Activated CD4-positive, alpha-beta T cell treated with anti-CD3 and anti-CD28 coated beads, Interleukin-2, amount 50 U/mL, for 24 hours (primary cell): ENCODE data around the gene ASB2.

Source experiments
- DNase-seq, 2 donors: peaks; one replicate each; pipeline ENCODE4 v3.0.0-alpha.2; 2020; ENCODE audit warnings: low read depth in 1 of 2, low spot score in 1 of 2

The ASB2 gene

DNA sequence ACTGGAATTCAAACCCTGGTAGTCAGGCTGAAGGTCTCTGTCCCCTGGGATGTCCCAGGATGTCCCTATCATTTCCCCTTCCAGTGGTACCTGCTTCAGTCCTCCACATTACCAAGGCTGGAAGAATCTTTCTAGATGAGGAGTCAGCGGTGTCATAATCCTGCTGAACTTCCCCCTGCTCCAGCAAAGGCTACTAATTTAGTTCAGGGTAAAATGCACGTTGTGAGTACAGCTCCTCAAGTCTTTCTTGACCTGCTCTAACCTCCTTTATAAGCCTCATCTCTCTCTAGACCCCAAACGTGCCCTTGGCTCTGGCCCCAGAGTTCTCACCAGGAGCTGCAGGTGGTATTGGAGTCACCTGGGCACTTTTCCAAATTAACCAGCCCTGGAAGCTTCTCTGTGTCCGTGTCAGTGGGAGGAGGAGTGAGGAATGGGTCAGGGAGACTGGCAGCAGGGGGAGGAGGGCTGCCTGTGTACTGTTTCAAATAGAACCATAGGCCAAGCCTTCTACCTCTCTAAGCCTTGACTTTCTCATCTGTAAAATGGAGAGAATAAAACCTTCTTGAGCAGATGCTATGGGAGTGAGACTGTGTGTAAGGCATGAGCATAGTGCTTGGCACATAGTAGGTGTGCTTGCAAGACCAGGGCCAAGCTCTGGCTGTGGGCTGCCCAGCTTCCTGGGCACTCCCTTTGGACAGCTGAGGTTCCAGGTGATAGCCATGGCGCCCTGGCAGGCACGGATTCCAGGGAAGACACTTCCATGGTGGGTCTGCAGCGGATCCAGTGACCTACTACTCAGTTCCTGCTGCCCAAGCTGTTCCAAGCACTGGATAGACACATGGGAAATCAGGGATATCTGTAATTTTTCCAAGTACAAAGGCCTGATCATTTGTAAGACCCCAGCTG is 24.5 kb downstream of the ASB2 start:
- DNase-seq, result no peak

DNA sequence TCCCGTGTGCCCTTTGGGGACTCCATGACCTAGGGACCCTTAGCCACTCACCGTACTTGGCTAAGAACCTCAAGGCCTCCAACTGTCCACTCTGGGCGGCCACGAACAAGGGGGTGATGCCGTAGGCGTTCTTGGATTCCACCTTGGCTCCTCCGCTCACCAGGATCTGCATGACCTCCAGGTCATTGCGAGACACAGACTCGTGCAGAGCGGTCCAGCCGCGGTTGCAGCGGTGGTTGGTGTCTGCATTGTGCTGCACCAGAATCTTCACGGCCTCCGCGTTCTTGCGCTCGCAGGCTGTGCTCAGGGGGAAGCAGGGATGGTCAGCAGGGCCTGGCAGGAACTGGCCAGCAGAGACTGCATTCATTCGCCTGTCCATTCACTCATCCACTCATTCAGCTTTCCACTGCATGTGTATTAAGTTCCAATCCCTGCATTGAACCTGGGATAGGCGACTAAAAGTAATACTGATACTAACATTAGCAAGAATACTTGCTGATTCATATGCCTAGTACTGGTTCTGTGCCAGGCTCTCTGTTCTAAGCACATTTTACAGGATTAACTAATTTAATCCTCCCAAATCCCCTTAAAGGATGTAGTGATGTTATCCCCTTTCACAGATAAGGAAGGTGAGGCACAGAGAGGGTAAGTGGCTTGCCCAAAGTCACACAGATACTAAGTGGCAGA is 25.3 kb downstream of the ASB2 start:
- no peak for DNase-seq

DNA sequence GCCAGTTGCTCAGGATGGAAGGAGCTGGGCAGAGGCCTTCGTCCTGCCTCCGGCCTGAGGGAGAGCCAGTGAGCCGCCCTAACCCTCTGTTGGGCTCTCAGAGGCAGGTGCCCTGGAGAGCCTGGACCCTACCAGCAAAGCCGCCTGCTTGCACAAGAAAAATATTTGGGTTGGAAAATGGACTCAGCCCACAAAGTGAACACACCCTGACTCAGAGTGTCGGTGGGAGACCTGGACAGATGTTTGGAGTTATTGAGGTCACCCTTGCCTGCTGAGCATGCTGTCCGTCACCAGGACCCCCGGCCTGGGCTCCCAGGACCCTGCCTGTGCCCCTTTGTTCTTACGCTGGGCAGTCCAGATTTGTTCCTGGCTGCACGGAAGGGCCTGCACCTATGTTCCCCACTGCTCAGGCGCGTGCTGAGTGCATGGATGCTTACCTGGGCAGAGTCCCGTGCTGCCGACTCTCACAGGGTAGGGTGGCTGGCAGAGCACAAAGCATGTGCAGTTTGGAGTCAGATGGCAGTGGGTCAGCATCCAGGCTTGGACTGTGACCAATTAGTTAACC is 26.8 kb downstream of the ASB2 start:
- DNase-seq, result no peak

DNA sequence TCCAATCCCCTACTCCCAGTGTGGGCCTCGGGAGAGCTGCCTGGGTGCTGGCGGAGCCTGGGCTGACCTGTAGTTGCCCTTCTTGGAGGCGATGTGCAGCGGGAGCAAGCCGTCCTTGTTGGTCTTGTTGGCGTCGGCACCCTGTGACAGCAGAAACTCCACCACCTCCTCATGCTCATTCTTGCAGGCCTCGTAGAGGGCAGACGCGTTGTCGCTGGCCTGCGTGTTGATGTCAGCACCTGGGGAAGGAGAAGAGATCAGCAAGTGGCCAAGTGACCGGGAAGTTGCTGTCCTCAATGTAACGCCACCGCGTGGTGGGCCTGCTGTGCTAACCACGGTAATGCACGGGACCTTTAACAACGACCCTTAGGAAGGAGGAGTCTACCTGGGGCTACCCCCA is 29.1 kb downstream of the ASB2 start:
- no peak for DNase-seq

DNA sequence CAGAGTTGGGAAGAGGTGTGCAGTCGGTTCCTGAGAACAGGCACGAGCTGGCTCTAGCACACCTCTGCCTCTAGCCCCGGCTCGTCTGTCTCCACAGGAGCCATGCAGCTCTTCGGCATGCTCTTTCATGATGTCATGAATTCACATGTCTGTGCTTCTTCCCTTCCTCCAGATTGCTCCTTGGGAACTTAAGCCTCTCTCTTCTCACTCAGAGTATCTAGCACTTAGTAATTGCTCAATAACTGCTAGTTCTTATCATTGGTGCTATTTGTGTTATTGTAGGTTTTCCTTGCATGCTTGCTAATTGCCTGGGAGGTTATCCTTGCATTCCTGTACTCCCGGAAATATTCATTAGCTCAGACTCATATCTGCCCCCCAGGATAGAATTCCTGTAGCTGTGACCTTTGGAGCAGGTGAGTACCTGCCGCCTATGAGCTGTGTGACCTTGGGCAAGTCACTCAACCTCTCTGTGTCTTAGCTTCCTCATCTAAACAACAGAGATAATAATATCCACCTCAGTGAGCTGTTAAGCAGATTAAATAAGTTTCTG is 29.8 kb downstream of the ASB2 start:
- no peak for DNase-seq

DNA sequence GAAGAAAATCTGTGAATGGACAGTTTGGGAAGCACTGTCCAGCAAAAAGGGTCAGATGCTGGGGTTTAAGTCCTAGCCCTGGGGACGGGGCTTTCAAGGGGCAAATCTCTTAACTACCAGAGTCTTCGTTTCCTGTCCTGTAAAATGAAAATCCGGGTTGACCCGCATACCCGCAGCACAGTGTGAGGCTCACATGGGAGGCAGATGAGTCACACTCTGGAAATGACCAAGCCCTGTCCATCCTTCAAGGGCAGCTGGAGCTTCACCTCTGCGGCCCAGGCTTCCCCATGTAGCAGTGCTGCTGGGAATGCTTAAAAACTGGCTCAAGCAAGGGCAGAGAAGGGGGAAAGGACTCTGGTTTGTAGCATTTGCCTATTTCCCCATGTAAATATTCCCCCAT is 30.3 kb downstream of the ASB2 start:
- no peak for DNase-seq

DNA sequence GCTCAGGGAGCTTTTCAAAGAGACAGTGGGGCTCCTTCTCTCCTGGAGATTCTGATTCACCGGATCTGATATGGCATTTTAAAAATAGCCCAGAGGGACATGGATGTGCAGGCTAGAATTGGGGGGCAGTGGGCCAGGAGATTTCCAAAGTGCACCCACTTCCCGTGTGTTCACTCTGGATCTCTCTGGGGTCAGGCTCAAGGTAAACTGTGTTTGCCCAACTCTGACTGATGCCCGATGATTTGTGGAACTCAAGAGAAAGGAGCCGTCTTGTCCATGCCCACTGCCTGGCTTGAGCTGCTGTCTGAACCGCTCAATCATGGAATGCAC is 31.3 kb downstream of the ASB2 start:
- no peak for DNase-seq

DNA sequence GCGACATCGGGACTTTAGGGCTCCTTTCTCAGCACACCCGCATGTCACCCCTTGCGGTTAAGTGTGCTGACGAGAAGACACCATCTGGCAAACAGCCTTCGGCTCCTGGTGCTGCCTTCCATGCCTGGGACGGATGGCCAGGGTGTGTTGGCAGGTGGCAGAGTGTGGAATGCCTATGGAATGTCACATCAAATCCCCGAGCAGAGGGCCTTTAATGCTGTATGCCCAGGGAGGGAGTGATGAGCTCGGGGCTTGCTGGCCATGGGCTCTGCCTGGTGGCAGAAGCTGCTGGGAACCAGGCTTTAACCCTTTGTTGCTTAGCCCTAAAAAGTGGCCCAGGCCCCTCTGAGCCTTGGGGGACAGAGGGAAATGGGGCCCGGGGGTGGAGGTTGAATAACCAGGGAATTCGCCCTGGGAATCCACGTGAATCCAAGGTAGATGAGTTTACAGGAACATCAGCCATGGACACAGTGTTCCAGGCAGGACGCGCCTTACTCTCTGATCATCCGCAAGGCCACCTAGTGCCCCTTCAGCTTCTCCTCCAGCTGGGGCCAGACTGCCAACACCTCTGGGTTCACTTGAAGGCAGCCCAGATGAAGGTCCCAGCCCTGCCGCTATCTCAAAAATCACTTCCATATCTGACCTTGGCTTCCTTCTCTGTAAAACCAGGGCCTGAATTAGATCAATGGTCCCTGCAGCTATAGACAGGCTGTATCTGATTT is 31.9 kb downstream of the ASB2 start:
- no peak for DNase-seq

DNA sequence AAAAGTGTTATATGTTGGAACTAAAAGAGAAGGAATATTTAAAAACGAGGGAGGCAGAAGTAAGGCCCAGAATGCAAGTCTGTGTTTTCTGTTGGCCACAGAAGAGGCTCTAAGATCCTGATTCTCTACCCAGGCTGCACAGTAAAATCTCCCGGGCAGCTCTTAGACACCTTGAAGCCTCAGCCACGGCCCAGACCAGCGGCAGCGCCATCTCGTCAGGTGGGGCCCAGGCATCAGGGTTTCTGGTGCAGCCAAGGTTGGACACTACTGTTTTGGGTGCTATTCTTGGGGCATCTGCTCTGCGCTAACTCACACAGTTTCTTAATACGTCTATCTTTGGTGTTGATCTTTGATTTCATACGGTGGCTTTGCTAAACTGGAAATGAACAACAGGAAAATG is 32.4 kb downstream of the ASB2 start:
- no peak for DNase-seq

DNA sequence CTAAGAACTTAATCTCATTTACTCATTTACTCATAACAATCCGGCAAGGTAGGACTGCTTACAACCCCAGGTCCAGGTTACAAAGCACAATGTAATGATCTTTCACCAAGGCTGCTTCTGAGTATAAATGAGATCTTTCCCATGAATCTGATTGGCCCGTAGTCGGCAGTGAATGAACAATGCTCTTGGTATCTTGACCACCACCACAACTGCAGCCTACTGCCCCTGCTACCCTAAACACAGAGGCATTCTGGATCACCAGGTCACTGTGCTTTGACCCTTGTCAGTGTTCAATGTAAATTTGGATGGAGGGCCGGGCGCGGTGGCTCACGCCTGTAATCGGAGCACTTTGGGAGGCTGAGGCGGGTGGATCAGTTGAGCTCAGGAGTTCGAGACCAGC is 33.3 kb downstream of the ASB2 start:
- no peak for DNase-seq

DNA sequence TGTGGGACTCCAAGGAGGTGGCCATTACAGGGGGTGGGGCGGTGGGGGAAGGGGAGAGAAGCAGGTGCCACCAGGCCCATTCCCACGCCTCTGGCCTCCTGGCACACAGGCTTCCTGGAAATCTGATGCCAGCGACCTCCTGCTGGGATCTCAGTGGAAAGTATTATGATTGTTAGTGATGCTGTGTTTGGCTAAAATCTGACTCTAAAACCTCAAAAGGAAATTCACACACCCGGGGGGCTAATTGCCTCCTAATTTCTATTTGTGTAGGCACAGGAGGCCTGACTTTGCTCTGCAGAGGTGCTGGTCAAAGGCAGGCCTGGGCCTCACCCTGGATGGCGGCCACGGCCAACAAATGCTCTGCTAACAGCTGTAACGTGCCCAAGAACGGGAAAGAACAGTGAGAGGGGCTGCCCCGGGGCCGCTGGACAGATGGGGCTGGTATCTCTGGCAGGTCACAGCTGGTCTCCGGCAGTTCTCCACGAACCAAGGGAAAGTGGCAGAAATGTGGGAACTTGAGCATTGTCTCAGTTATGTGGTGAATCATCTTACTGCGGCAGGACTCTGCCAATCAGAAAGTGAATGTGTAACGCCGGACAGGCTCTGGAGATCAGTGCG is 35.0 kb downstream of the ASB2 start:
- no peak for DNase-seq

DNA sequence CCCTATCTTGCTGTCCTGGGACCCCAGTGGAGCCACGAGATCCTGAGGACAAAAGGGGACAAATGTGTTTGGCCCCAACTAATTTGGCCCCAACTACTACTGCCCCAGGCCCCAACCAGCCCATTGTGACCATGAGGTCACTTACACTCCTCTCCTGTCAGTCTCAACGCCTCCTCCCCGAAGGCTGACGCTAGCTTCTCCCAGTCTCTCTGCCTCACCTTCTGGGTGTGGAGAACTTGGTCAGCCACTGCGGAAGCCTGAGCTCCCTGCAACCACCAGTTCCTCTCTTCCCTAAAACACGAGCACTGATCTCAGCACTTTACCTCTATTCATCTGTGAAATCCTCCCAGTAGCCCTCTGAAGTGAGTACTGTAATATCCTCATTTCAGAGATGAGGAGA is 35.9 kb downstream of the ASB2 start:
- DNase-seq, result no peak

DNA sequence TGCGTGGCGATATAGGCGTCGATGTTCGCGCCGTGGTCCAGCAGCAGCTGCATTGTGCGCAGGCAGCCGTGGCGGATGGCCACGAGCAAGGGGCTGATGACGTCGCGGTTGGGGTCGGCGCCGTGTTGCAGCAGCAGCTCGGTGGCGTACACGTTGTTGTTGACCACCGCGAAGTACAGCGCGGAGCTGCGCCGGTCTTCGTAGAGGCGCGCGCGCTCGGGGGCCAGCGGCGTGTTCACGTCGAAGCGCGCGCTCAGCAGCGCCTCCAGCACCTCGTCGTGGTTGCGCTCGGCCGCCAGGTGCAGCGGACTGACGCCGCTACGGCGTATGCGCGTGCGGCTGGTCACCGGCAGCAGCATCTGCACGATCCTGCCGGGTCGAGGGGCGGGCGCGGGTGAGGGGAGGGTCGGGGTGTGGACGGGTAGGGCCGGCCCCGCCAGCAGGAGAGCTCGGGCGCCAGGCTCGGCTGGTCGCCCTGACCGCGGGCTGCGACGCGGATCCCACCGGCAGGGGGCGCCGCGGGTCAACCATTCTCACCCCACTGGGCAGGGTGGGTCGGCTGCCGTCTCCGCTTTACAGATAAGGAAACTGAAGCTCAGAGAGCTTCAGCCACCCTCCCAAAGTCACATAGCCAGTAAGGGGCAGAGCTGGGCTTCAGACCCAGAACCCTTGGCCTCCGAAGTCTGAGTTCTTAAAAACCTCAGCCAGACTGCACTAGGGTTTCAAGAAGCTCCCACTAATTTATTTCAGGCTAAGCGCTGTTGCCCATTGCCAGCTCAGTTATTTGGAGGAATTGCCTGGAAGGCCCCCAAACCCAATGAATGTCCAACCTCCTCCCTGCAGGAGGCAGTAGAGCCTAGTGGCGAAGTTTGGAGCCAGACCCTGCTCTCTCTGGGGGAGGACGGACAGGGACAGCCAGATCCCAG is 36.8 kb downstream of the ASB2 start:
- DNase-seq, result peak; percentile 87 to 92

DNA sequence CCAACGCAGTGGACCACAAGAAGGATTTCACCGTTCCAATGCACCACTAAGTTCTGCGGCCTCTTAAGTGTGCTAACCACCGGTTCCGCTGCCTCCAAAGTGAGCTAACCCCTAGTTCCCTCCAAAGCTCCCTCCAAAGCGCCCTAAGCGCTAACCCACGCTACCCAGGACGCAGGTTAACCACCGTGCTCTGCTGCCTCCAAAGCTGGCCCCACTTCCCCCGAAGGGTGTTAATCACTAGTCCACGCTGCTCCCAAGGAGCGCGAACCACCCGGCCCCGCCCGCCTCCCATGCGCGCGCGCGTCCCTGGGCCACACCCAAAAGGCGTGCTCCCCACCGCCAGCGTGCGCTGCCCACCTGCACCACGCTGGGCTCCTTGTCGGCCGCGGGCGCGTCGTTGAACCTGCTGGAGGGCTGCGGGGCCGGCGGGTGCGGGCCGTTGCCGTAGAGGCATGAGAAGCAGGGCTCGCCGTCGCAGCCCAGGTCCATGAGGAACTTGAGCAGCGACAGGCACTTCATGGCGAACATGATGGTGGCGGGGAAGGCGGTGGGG is 37.5 kb downstream of the ASB2 start:
- no peak for DNase-seq

DNA sequence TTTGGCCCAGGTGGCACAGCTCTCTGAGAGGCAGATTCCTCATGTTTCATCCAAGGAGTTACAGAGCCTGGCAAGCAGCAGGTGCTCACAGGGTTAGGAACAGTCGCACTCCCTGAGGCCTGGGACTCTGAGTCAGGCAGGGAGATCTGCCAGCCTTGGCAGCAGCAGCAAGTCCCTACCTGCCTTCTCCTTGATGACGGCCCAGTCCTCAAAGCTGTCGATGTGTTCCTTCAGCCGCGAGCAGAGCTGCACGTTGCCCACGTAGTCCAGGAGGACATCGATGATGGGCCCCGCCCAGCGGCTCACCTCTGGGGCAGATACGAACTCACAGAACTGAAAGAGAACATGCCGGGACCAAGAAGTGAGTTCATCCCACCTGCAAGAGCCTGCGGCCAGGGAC is 38.9 kb downstream of the ASB2 start:
- no peak for DNase-seq

DNA sequence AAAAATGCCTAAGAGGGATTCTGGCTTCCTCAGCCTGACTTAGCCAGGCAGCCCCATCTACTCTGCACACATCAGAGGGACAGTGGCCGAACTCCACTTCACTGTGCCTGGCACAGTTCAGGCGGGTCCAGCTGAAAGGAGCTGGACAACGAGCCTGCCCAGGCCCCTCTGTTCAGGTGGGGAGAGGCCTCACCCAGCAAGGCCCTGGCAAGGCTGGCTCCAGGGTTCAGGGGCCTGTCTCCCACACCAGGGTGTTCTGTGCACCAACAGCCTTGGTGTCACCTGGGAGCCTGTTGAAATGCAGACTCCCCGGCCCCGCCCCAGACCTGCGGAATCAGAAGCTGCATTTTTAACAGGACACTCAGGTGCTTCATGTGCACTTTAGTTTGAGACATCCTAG is 39.4 kb downstream of the ASB2 start:
- DNase-seq, result no peak

DNA sequence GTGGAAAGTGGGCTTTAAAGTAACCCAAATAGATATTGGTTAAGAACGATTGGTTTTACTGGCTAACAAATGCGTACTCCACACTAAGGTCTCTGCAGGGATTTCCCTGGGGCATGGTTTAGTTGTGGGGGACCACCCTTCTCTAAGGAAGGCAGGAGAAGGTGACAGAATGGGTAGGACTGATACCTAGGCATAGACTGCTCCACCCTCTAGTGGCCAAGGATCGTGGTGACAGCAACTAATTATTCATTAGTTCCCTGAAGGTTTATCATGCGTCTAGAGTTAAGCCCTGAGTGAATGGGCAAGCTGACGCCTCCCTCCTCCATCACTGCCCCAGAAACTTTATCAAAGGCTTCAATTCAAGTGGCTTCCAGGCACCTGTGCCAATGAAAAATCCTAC is 40.1 kb downstream of the ASB2 start:
- DNase-seq, result no peak

DNA sequence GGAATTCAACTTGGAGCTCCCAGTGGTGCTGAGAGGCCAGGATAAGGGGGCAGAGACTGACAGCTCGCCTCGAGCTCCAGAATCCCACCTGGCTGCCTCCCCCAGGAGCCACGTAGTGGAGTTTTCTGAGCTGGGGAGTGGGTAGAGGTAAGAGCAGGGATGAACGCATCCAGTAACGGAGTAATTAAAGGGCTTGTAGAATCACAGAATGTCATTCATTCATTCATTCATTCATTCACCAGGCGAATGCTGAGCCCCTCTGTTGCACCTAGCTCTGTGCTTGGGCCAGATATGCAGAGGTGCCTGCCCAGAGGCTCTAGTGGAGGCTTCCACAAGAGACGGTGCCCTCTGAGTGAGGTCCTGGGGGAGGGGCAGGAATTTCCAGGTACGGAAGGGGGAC is 41.2 kb downstream of the ASB2 start:
- no peak for DNase-seq

DNA sequence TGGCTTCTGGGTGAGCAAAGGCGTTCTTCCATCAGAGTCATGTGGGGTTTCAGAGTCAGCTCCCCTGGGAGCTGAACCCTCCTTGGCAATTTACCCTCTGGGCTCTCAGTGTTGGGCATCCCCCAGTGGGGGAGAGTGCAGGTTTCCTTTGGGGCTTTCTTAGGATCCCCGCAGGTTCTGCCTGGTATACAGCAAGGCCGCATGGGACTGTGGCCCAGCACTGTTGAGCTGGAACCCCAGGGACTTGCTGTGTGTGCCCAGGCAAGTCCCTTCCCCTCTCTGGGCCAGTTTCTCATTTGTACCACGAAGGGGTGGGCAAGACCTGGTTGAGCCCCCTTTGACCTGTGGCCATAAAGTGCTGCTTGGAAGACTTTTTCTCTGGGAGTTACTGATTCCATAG is 43.7 kb downstream of the ASB2 start:
- no peak for DNase-seq

DNA sequence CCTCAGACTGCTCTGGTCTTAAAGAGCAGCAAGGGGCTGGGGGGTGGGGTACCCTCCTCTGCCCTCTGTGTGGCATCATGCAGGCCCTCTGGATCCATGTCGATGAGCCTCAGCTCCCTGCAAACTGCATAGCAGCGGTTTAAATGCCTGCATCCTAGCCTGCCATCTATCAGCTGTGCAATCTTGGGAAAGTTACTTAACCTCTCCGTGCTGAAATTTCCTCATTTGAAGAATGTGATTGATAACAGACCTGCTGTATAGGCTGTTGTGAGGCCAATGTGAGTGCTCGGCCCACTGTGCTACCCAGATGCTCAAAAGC is 45.4 kb downstream of the ASB2 start:
- DNase-seq, result no peak
